ENCODE results near the gene TRPV2. TPM values are rescaled to one million over a fixed set of nuclear protein-coding genes. Genes with fewer than 3 reads are reported as not detected.

Gene TRPV2
- total and polyA plus RNA-seq, 9 of the 15 experiments (the other 6 are each of a cell fraction or from before 2014, with no cell fraction given), result 10.0 to 97.5 (median 30.3) TPM

DNA sequence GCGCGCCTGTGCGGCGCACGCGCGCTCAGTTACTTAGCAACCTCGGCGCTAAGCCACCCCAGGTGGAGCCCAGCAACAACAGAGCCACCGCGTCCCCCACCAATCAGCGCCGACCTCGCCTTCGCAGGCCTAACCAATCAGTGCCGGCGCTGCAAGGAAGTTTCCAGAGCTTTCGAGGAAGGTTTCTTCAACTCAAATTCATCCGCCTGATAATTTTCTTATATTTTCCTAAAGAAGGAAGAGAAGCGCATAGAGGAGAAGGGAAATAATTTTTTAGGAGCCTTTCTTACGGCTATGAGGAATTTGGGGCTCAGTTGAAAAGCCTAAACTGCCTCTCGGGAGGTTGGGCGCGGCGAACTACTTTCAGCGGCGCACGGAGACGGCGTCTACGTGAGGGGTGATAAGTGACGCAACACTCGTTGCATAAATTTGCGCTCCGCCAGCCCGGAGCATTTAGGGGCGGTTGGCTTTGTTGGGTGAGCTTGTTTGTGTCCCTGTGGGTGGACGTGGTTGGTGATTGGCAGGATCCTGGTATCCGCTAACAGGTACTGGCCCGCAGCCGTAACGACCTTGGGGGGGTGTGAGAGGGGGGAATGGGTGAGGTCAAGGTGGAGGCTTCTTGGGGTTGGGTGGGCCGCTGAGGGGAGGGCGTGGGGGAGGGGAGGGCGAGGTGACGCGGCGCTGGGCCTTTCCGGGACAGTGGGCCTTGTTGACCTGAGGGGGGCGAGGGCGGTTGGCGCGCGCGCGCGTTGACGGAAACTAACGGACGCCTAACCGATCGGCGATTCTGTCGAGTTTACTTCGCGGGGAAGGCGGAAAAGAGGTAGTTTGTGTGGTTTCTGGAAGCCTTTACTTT is 34.5 kb upstream of the TRPV2 start, which contains the start of gene UBB (continued):
- TF ChIP-seq, protein P1, sequence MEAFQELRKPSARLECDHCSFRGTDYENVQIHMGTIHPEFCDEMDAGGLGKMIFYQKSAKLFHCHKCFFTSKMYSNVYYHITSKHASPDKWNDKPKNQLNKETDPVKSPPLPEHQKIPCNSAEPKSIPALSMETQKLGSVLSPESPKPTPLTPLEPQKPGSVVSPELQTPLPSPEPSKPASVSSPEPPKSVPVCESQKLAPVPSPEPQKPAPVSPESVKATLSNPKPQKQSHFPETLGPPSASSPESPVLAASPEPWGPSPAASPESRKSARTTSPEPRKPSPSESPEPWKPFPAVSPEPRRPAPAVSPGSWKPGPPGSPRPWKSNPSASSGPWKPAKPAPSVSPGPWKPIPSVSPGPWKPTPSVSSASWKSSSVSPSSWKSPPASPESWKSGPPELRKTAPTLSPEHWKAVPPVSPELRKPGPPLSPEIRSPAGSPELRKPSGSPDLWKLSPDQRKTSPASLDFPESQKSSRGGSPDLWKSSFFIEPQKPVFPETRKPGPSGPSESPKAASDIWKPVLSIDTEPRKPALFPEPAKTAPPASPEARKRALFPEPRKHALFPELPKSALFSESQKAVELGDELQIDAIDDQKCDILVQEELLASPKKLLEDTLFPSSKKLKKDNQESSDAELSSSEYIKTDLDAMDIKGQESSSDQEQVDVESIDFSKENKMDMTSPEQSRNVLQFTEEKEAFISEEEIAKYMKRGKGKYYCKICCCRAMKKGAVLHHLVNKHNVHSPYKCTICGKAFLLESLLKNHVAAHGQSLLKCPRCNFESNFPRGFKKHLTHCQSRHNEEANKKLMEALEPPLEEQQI (IDR thresholded peaks at IDR 0.05), result peak; percentile 90
- TF ChIP-seq KDM4B (IDR thresholded peaks at IDR 0.05; ENCODE audit: borderline replicate concordance in 2 of 2, low read depth in 1 of 2) (no peak; a peak in 1 of 4 replicates), ZNF77 (CRISPR knock-in tag; IDR thresholded peaks at IDR 0.05) (no peak), GABPB2 (CRISPR knock-in tag; conservative IDR thresholded peaks at IDR 0.05) (no peak), ASH1L (IDR thresholded peaks at IDR 0.05; ENCODE audit: borderline replicate concordance, low read depth, partially characterized antibody) (peak; percentile 58), L3MBTL2 (IDR thresholded peaks at IDR 0.05) (peak; percentile 71), ZNF140 (CRISPR knock-in tag; IDR thresholded peaks at IDR 0.05) (no peak), ZNF75A (CRISPR knock-in tag; IDR thresholded peaks at IDR 0.05) (no peak), MAFK (IDR thresholded peaks at IDR 0.05; ENCODE audit: low read length) (no peak), SMAD4 (CRISPR knock-in tag; conservative IDR thresholded peaks at IDR 0.05) (peak; percentile 83), POLR3A (IDR thresholded peaks at IDR 0.05; ENCODE audit: borderline replicate concordance, extremely low read depth, insufficient read depth, insufficient read length) (no peak), RFX5 (IDR thresholded peaks at IDR 0.05; ENCODE audit: low read depth, low read length) (peak; percentile 92)
- TF ChIP-seq, protein P2, sequence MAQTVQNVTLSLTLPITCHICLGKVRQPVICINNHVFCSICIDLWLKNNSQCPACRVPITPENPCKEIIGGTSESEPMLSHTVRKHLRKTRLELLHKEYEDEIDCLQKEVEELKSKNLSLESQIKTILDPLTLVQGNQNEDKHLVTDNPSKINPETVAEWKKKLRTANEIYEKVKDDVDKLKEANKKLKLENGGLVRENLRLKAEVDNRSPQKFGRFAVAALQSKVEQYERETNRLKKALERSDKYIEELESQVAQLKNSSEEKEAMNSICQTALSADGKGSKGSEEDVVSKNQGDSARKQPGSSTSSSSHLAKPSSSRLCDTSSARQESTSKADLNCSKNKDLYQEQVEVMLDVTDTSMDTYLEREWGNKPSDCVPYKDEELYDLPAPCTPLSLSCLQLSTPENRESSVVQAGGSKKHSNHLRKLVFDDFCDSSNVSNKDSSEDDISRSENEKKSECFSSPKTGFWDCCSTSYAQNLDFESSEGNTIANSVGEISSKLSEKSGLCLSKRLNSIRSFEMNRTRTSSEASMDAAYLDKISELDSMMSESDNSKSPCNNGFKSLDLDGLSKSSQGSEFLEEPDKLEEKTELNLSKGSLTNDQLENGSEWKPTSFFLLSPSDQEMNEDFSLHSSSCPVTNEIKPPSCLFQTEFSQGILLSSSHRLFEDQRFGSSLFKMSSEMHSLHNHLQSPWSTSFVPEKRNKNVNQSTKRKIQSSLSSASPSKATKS (CRISPR knock-in tag; IDR thresholded peaks at IDR 0.05), result peak; percentile 80; the same call in 1 of the 2 replicates
- TF ChIP-seq, protein P3, sequence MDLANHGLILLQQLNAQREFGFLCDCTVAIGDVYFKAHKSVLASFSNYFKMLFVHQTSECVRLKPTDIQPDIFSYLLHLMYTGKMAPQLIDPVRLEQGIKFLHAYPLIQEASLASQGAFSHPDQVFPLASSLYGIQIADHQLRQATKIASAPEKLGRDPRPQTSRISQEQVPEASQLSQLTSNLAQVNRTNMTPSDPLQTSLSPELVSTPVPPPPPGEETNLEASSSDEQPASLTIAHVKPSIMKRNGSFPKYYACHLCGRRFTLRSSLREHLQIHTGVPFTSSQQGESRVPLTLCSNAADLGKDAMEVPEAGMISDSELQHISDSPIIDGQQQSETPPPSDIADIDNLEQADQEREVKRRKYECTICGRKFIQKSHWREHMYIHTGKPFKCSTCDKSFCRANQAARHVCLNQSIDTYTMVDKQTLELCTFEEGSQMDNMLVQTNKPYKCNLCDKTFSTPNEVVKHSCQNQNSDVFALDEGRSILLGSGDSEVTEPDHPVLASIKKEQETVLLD (IDR thresholded peaks at IDR 0.05), result peak; percentile 100
- TF ChIP-seq, protein P4, sequence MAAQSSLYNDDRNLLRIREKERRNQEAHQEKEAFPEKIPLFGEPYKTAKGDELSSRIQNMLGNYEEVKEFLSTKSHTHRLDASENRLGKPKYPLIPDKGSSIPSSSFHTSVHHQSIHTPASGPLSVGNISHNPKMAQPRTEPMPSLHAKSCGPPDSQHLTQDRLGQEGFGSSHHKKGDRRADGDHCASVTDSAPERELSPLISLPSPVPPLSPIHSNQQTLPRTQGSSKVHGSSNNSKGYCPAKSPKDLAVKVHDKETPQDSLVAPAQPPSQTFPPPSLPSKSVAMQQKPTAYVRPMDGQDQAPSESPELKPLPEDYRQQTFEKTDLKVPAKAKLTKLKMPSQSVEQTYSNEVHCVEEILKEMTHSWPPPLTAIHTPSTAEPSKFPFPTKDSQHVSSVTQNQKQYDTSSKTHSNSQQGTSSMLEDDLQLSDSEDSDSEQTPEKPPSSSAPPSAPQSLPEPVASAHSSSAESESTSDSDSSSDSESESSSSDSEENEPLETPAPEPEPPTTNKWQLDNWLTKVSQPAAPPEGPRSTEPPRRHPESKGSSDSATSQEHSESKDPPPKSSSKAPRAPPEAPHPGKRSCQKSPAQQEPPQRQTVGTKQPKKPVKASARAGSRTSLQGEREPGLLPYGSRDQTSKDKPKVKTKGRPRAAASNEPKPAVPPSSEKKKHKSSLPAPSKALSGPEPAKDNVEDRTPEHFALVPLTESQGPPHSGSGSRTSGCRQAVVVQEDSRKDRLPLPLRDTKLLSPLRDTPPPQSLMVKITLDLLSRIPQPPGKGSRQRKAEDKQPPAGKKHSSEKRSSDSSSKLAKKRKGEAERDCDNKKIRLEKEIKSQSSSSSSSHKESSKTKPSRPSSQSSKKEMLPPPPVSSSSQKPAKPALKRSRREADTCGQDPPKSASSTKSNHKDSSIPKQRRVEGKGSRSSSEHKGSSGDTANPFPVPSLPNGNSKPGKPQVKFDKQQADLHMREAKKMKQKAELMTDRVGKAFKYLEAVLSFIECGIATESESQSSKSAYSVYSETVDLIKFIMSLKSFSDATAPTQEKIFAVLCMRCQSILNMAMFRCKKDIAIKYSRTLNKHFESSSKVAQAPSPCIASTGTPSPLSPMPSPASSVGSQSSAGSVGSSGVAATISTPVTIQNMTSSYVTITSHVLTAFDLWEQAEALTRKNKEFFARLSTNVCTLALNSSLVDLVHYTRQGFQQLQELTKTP (IDR thresholded peaks at IDR 0.05; ENCODE audit: low read depth in 1 of 2, partially characterized antibody in 2 of 2), result peak in 1 of 2 experiments; percentile 59
